SKM-1 (cell line): ENCODE measurements around the gene RAB3GAP2.
"Not testable (repeated sequence)": the region's sequence is repeated elsewhere in the genome, so short reads cannot be mapped to it uniquely, and the experiment has no call there.

Experiments used
- DNase-seq: peaks from one replicate; lab custom pipeline; 2025; ENCODE audit not compliant: unreplicated experiment; lab: John Stamatoyannopoulos, UW

The RAB3GAP2 gene

GRCh38 chr1:220213382-220213983 is 58.8 kb downstream of the RAB3GAP2 start:
- no peak for DNase-seq

GRCh38 chr1:220207411-220207810 is 64.8 kb downstream of the RAB3GAP2 start:
- no peak for DNase-seq

- DNase-seq: not testable (repeated sequence)
Measured at GRCh38 chr1:220204758-220205157, 67.5 kb downstream of the RAB3GAP2 start.

- DNase-seq: no peak
Measured at GRCh38 chr1:220203816-220204215, 68.4 kb downstream of the RAB3GAP2 start.

- no peak for DNase-seq
Measured at GRCh38 chr1:220198186-220199005, 73.9 kb downstream of the RAB3GAP2 start.

GRCh38 chr1:220195701-220196100 is 76.6 kb downstream of the RAB3GAP2 start:
- no peak for DNase-seq

GRCh38 chr1:220189750-220190347 is 82.4 kb downstream of the RAB3GAP2 start:
- DNase-seq: peak; percentile 41

- DNase-seq: no peak
Measured at GRCh38 chr1:220188538-220188937, 83.7 kb downstream of the RAB3GAP2 start.

GRCh38 chr1:220186752-220187151 is 85.5 kb downstream of the RAB3GAP2 start:
- DNase-seq: no peak

- DNase-seq: no peak
Measured at GRCh38 chr1:220184506-220184905, 87.7 kb downstream of the RAB3GAP2 start.

- no peak for DNase-seq
Measured at GRCh38 chr1:220182656-220183055, 89.6 kb downstream of the RAB3GAP2 start.

GRCh38 chr1:220182111-220182510 is 90.1 kb downstream of the RAB3GAP2 start:
- DNase-seq: no peak

- no peak for DNase-seq
Measured at GRCh38 chr1:220176540-220176939, 95.7 kb downstream of the RAB3GAP2 start.

GRCh38 chr1:220170836-220171526 is 101.3 kb downstream of the RAB3GAP2 start:
- DNase-seq: no peak

GRCh38 chr1:220169887-220170286 is 102.4 kb downstream of the RAB3GAP2 start:
- DNase-seq: not testable (repeated sequence)

GRCh38 chr1:220166853-220167252 is 105.4 kb downstream of the RAB3GAP2 start:
- no peak for DNase-seq

- no peak for DNase-seq
Measured at GRCh38 chr1:220164517-220164916, 107.7 kb downstream of the RAB3GAP2 start.

GRCh38 chr1:220164116-220164515 is 108.1 kb downstream of the RAB3GAP2 start:
- DNase-seq: no peak

GRCh38 chr1:220160027-220160426 is 112.2 kb downstream of the RAB3GAP2 start:
- DNase-seq: no peak

- no peak for DNase-seq
Measured at GRCh38 chr1:220159041-220159440, 113.2 kb downstream of the RAB3GAP2 start.

GRCh38 chr1:220158530-220158929 is 113.7 kb downstream of the RAB3GAP2 start:
- not testable (repeated sequence) for DNase-seq
